Calu3 (cell line): ENCODE data around the gene NLGN2. TPM values are rescaled to one million over a fixed set of nuclear protein-coding genes. Genes with fewer than 3 reads are reported as not detected.

Source experiments
- BruUV-seq: library from RNA; stranded (reverse); fragments of 400-500 nt; replicated peaks from 2 replicates; lab custom pipeline; 2021; lab: Mats Ljungman, UMichigan
- CTCF ChIA-PET: fragments of 300-600 bp; sonication (Branson Sonifier 250); formaldehyde crosslinking; loops from one replicate; lab custom pipeline; 2022; ENCODE audit warnings: antibody characterized with exemption; lab: Charles Lee
- DNase-seq: peaks from one replicate; pipeline ENCODE4 v3.0.0; 2022
- H3K27ac Mint-ChIP-seq: one replicate; pipeline ENCODE4 v1.8.0; 2022; ENCODE audit warnings: mixed read lengths; ENCODE audit not compliant: unreplicated experiment
- H3K27me3 Mint-ChIP-seq: one replicate; pipeline ENCODE4 v1.8.0; 2022; ENCODE audit warnings: mixed read lengths; ENCODE audit not compliant: unreplicated experiment
- H3K36me3 Mint-ChIP-seq: one replicate; pipeline ENCODE4 v1.8.0; 2022; ENCODE audit warnings: mild to moderate bottlenecking, moderate library complexity, mixed read lengths; ENCODE audit not compliant: insufficient read depth, unreplicated experiment
- H3K4me1 Mint-ChIP-seq: one replicate; pipeline ENCODE4 v1.8.0; 2022; ENCODE audit warnings: mild to moderate bottlenecking, low read depth, mixed read lengths; ENCODE audit not compliant: unreplicated experiment
- H3K4me3 Mint-ChIP-seq: one replicate; pipeline ENCODE4 v1.8.0; 2022; ENCODE audit warnings: mild to moderate bottlenecking, low read depth, moderate library complexity, mixed read lengths; ENCODE audit not compliant: unreplicated experiment
- H3K9me3 Mint-ChIP-seq: one replicate; pipeline ENCODE4 v1.8.0; 2022; ENCODE audit warnings: low read depth, mixed read lengths; ENCODE audit not compliant: unreplicated experiment
- intact Hi-C: fragments of 100-400 bp; cut with micrococcal nuclease; formaldehyde crosslinking; loops from one replicate; pipeline ENCODE4 v1.10.0; 2022; ENCODE audit not compliant: unreplicated experiment
- total RNA-seq: library from RNA; stranded (reverse); gene quantifications from 2 replicates; pipeline ENCODE4 v1.2.3, GENCODE V29; 2022
- TF ChIP-seq, protein P1 (sequence below): fragments of 200-600 bp; IDR thresholded peaks from one replicate; pipeline ENCODE4 v1.8.0; 2022; ENCODE audit warnings: antibody characterized with exemption; ENCODE audit not compliant: unreplicated experiment

Gene NLGN2
- total RNA-seq, 1 experiment from 2014 or later, result 13.9 TPM

DNA sequence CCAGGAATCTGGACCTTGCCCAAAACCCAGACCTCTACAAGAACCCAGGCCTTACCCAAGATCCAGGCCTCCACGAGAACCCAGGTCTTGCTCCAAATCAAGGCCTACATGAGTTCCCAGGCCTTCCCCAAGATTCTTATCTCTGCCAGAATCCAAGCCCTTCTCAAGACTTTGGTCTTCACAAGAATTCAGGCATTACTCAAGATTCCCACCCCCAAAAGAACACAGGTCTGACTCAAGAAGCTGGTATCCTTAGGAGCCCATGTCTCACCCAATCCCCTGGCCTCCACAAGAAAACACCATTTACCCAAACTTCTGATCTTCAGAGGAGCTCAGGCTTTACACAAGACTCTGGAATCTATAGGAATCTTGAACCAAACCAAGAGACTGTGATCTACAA lies 23.6 kb downstream of the NLGN2 start:
- no peaks in the 10 kb centered on the region for H3K9me3 Mint-ChIP-seq
- TF ChIP-seq, protein P1, sequence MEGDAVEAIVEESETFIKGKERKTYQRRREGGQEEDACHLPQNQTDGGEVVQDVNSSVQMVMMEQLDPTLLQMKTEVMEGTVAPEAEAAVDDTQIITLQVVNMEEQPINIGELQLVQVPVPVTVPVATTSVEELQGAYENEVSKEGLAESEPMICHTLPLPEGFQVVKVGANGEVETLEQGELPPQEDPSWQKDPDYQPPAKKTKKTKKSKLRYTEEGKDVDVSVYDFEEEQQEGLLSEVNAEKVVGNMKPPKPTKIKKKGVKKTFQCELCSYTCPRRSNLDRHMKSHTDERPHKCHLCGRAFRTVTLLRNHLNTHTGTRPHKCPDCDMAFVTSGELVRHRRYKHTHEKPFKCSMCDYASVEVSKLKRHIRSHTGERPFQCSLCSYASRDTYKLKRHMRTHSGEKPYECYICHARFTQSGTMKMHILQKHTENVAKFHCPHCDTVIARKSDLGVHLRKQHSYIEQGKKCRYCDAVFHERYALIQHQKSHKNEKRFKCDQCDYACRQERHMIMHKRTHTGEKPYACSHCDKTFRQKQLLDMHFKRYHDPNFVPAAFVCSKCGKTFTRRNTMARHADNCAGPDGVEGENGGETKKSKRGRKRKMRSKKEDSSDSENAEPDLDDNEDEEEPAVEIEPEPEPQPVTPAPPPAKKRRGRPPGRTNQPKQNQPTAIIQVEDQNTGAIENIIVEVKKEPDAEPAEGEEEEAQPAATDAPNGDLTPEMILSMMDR, result no peak
- intact Hi-C loops, result no loop called here
- CTCF ChIA-PET, result no interaction called here
- BruUV-seq, result no TSS peak
- H3K4me3 Mint-ChIP-seq, result no peak overlapping the region
- no peaks in the 10 kb centered on the region for H3K4me1 Mint-ChIP-seq
- no peaks in the 10 kb centered on the region for H3K27me3 Mint-ChIP-seq
- H3K27ac Mint-ChIP-seq, result no peak overlapping the region
- H3K36me3 Mint-ChIP-seq, result peaks cover 14% of the 10 kb centered on the region
- no peak for DNase-seq

DNA sequence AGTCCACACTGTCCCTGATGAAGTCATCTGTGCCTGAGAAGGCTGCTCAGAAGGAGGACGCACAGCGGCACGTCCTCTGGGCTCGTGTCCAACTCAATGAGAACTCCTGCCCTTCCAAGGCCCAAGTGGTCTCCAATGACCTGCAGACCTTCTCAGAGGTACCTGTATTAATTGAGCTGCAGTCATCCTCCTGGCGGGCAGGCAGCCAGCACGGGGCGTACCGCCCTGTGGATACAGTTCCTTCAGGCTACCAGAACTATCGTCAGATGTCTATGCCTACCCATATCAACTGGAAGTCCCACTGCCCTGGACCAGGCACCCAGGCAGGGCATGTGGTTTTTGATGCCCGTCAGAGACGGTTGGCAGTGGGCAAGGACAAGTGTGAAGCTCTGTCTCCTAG lies 24.7 kb downstream of the NLGN2 start:
- Mint-ChIP-seq H3K4me3 (no peak overlapping the region), H3K9me3 (no peaks in the 10 kb centered on the region), H3K27ac (no peak overlapping the region), H3K27me3 (no peaks in the 10 kb centered on the region), H3K36me3 (peaks cover 19% of the 10 kb centered on the region), H3K4me1 (no peaks in the 10 kb centered on the region)
- BruUV-seq, result no TSS peak
- TF ChIP-seq, protein P1, result no peak
- intact Hi-C loops, result no loop called here
- no peak for DNase-seq
- CTCF ChIA-PET, result interaction anchor here (0.6 kb wide), 1 partner anchor 22 kb away, joined by 7 read pairs; no protein-coding TSS in a partner anchor

DNA sequence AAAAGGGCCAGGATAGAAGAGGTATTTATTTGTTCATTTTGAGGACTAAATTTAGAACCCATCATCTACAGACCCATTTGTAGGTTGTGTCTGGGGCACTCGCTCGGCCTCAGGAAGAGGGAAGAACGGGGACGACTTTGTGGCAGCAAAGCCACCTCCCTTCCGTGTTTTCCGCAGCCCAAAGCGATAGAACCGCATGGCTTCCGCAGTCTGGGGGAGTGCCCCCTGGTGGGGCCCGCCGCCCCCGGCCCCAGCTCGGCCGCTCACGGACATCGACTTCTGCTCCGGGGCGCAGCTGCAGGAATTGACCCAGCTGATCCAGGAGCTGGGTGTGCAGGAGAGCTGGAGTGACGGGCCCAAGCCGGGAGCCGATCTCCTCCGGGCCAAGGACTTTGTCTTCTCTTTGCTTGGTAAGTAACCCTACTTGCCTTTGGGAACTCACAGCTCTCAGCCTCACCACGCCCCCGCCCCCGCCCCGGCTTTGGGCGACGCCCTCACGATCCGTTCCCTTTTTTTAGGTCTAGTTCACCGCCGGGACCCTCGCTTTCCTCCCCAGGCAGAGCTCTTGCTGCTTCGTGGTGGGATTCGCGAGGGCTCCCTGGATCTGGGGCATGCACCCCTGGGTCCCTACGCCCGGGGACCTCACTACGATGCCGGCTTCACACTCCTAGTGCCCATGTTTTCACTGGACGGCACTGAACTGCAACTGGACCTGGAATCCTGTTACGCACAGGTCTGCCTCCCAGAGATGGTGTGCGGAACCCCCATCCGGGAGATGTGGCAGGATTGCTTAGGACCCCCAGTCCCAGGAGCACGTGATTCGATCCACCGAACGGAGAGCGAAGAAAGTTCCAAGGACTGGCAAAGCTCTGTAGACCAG lies 28.3 kb downstream of the NLGN2 start:
- Mint-ChIP-seq H3K27me3 (peaks cover 31% of the 10 kb centered on the region), H3K9me3 (no peaks in the 10 kb centered on the region), H3K4me3 (peak overlapping the region; percentile 75), H3K36me3 (peaks cover 38% of the 10 kb centered on the region), H3K4me1 (peaks cover 7% of the 10 kb centered on the region), H3K27ac (peak overlapping the region; percentile 69)
- DNase-seq, result peak; percentile 47
- BruUV-seq, result TSS peak; percentile 81
- intact Hi-C loops, result loop anchor here (5.0 kb wide), 3 partner anchors 41 to 126 kb away; partner anchors contain the start of genes KCTD11, SENP3 and ZBTB4
- CTCF ChIA-PET, result interaction anchor here (0.6 to 2.9 kb wide), 7 partner anchors 32 to 125 kb away, joined by 3 to 13 read pairs (median 3); partner anchors contain the start of genes SENP3, TMEM256 and ZBTB4
- TF ChIP-seq, protein P1, result no peak

DNA sequence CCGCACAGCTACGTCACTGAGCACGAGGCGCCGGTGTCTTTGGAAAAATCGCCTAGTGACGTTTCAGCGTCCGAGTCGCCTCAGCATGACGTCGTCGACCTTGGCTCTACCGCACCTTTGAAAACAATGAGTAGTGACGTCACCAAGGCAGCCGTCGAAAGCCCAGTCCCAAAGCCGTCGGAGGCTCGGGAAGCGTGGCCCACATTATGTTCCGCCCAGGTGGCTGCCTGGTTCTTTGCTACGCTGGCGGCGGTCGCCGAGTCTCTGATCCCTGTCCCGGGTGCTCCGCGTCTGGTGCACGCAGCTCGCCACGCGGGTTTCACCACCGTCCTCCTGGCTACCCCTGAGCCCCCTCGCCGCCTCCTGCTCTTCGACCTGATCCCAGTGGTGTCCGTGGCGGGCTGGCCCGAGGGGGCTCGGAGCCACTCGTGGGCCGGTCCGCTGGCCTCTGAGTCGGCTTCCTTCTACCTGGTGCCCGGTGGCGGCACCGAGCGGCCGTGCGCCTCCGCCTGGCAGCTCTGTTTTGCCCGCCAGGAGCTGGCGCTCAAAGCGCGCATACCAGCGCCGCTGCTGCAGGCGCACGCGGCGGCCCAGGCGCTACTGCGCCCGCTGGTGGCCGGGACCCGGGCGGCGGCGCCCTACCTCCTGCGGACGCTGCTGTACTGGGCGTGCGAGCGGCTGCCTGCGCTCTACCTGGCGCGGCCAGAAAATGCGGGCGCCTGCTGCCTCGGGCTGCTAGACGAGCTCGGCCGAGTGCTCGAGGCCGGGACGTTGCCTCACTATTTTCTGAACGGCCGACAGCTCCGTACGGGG lies 29.1 kb downstream of the NLGN2 start:
- Mint-ChIP-seq H3K9me3 (no peaks in the 10 kb centered on the region), H3K4me3 (peak overlapping the region; percentile 75), H3K36me3 (peaks cover 38% of the 10 kb centered on the region), H3K27me3 (peaks cover 40% of the 10 kb centered on the region), H3K4me1 (peaks cover 7% of the 10 kb centered on the region), H3K27ac (peak overlapping the region; percentile 60)
- BruUV-seq, result no TSS peak
- CTCF ChIA-PET, result interaction anchor here (0.5 to 2.9 kb wide), 10 partner anchors 33 to 250 kb away, joined by 3 to 13 read pairs (median 3); partner anchors contain the start of genes SENP3, TMEM256, TNFSF13 and TP53
- intact Hi-C loops, result loop anchor here (5.0 kb wide), 3 partner anchors 41 to 126 kb away; partner anchors contain the start of genes KCTD11, SENP3 and ZBTB4
- peak; percentile 87 for DNase-seq
- TF ChIP-seq, protein P1, result peak; percentile 59
